ENCODE measurements around the gene COLEC12.

Gene COLEC12

DNA sequence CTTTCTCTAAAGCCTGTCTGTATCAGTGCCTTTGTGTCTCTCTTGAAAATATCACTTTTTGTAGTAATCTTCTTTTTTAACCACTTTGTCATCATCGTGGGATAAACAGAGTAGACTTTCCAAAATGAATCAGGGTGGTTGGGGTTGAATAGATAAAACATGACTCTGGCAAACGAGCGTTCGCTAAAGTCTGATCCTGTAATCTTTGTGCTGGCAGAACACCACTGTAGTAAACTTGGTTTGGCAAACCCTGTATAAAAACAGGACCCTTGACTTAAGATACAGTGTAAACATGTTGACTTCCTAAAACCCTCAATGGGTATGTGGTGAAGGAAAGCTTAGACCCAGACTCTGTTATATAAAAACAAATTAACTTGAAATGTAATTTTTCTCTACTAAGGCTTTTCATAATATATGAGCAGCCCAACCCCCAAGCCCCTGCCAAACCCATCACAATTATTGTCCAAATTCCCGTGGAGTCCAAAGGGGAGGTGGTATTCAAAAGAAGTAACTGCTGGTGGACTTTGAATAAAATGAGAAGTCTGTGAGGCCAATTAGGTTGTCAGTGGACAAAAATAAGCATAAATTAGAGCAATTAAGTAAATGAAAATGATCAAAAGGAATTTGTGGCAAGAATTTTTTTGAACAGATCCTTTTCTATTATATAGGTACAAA lies 52.2 kb downstream of the COLEC12 start:
- no peak overlapping the region for H3K4me2 ChIP-seq (ENCODE audit: low read length, poor library complexity, severe bottlenecking)
- peaks cover 2 to 18% of the 10 kb centered on the region in 2 experiments for H3K36me3 ChIP-seq (ENCODE audit: control insufficient read depth in 1 of 2, insufficient read depth in 2 of 2, low read depth in 1 of 2, low read length in 2 of 2)
- peak overlapping the region; percentile 61 for H3K9ac ChIP-seq (ENCODE audit: low read length)
- H2BK12ac ChIP-seq (ENCODE audit: low read length in 2 of 2), result no peak overlapping the region
- no peak overlapping the region for H3K4me3 ChIP-seq (ENCODE audit: insufficient read depth in 1 of 2, low read depth in 1 of 2, low read length in 2 of 2)
- H4K91ac ChIP-seq (ENCODE audit: low read length), result no peak overlapping the region
- no peak overlapping the region for H3K27ac ChIP-seq (ENCODE audit: low read length, poor library complexity, severe bottlenecking)
- no peak for DNase-seq
- no peak overlapping the region for H3K18ac ChIP-seq (ENCODE audit: low read depth in 1 of 2, low read length in 2 of 2)
- no peak overlapping the region for H2AK5ac ChIP-seq (ENCODE audit: low read length, severe bottlenecking)
- H2BK5ac ChIP-seq (ENCODE audit: low read depth, low read length, poor library complexity, severe bottlenecking), result no peak overlapping the region
- H3K27me3 ChIP-seq (ENCODE audit: control insufficient read depth in 1 of 2, insufficient read depth in 1 of 2, low read length in 2 of 2), result no peaks in the 10 kb centered on the region
- H3K23ac ChIP-seq (ENCODE audit: low read length in 2 of 2), result no peak overlapping the region
- no peak overlapping the region for H2BK120ac ChIP-seq (ENCODE audit: low read depth, low read length)
- peaks cover 3% of the 10 kb centered on the region for H3K4me1 ChIP-seq (ENCODE audit: control insufficient read depth, insufficient read depth, low read depth, low read length)
- H3K9me3 ChIP-seq (ENCODE audit: control insufficient read depth, low read length), result peaks cover 12% of the 10 kb centered on the region
- H2BK15ac ChIP-seq (ENCODE audit: low read depth, poor library complexity, severe bottlenecking), result no peak overlapping the region
- H3K4ac ChIP-seq (ENCODE audit: low read depth in 1 of 2, low read length in 2 of 2), result no peak overlapping the region
- H3K79me1 ChIP-seq (replicated peaks; ENCODE audit: low read length, poor library complexity, severe bottlenecking), result no peaks in the 10 kb centered on the region
- H4K8ac ChIP-seq (ENCODE audit: low read length), result no peak overlapping the region
- no peak overlapping the region for H3K14ac ChIP-seq (ENCODE audit: low read length in 2 of 2)
- WGBS, result 79% methylated on average over 5 of the region's 5 CpGs
- H2AFZ ChIP-seq (ENCODE audit: low read depth, low read length), result no peak overlapping the region

DNA sequence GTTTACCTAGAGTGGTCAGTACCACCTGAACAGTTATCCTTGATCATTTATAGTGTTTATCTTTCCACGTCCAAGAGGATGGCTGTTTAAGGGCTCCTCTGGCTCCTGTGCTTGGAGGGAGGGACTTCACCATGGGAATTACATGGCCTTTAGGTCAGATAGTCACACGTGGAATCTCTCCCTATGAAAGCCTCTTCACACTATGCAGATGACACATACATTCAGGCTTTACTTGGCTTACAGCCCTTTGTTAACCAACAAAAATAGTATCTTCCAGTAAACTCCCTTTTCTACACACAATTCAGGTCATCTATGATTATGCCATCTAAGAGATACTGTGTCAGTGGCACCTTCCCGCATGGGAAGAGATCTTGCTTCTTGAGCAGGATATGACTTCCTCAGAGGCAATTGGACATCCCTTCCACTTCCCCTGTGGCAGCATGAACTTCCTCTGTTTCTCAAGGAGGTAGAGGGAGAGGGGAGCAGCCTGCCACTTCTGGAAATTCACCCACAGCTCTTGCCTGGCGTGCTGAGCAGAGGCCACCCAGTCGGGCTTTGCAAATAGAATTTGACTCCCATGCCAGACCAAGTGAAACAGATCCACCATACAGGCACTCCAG lies 53.5 kb downstream of the COLEC12 start:
- H2BK120ac ChIP-seq (ENCODE audit: low read depth, low read length), result no peak overlapping the region
- no peak overlapping the region for H2BK15ac ChIP-seq (ENCODE audit: low read depth, poor library complexity, severe bottlenecking)
- H2AFZ ChIP-seq (ENCODE audit: low read depth, low read length), result no peak overlapping the region
- no peak overlapping the region for H4K8ac ChIP-seq (ENCODE audit: low read length)
- no peak overlapping the region for H3K4me3 ChIP-seq (ENCODE audit: insufficient read depth in 1 of 2, low read depth in 1 of 2, low read length in 2 of 2)
- peak overlapping the region; percentile 61 for H3K9ac ChIP-seq (ENCODE audit: low read length)
- H3K23ac ChIP-seq (ENCODE audit: low read length in 2 of 2), result no peak overlapping the region
- H3K79me1 ChIP-seq (replicated peaks; ENCODE audit: low read length, poor library complexity, severe bottlenecking), result no peaks in the 10 kb centered on the region
- no peak overlapping the region for H2BK12ac ChIP-seq (ENCODE audit: low read length in 2 of 2)
- H3K9me3 ChIP-seq (ENCODE audit: control insufficient read depth, low read length), result peaks cover 9% of the 10 kb centered on the region
- WGBS, result 79% methylated on average over 5 of the region's 5 CpGs
- H3K14ac ChIP-seq (ENCODE audit: low read length in 2 of 2), result no peak overlapping the region
- no peak overlapping the region for H3K4me2 ChIP-seq (ENCODE audit: low read length, poor library complexity, severe bottlenecking)
- no peak overlapping the region for H2AK5ac ChIP-seq (ENCODE audit: low read length, severe bottlenecking)
- no peak overlapping the region for H3K18ac ChIP-seq (ENCODE audit: low read depth in 1 of 2, low read length in 2 of 2)
- peak; percentile 52 for DNase-seq
- peaks cover 2 to 19% of the 10 kb centered on the region in 2 experiments for H3K36me3 ChIP-seq (ENCODE audit: control insufficient read depth in 1 of 2, insufficient read depth in 2 of 2, low read depth in 1 of 2, low read length in 2 of 2)
- H4K91ac ChIP-seq (ENCODE audit: low read length), result no peak overlapping the region
- no peak overlapping the region for H3K27ac ChIP-seq (ENCODE audit: low read length, poor library complexity, severe bottlenecking)
- H3K27me3 ChIP-seq (ENCODE audit: control insufficient read depth in 1 of 2, insufficient read depth in 1 of 2, low read length in 2 of 2), result no peaks in the 10 kb centered on the region
- no peak overlapping the region for H2BK5ac ChIP-seq (ENCODE audit: low read depth, low read length, poor library complexity, severe bottlenecking)
- peaks cover 3% of the 10 kb centered on the region for H3K4me1 ChIP-seq (ENCODE audit: control insufficient read depth, insufficient read depth, low read depth, low read length)
- H3K4ac ChIP-seq (ENCODE audit: low read depth in 1 of 2, low read length in 2 of 2), result no peak overlapping the region

DNA sequence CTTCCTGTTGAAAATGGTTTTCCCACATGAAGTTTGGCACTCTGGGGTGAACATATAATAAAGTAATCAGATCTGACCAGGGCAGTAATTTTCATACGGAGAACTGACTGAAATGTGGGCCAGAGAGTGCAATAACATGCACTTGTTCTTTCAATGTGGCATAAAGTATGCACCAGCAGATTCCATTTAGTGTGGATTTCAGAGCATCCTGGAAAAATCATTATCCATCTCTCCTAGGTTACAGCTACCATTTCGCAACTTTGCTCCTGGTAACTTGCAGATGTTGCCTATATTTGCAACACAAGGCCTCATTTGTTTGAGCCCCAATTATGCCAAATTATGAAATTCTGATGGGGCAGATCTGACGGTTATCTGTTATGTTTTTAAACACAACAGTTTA lies 55.4 kb downstream of the COLEC12 start:
- no peak overlapping the region for H2AFZ ChIP-seq (ENCODE audit: low read depth, low read length)
- no peak overlapping the region for H3K23ac ChIP-seq (ENCODE audit: low read length in 2 of 2)
- peaks cover 3% of the 10 kb centered on the region for H3K4me1 ChIP-seq (ENCODE audit: control insufficient read depth, insufficient read depth, low read depth, low read length)
- no peaks in the 10 kb centered on the region for H3K27me3 ChIP-seq (ENCODE audit: control insufficient read depth in 1 of 2, insufficient read depth in 1 of 2, low read length in 2 of 2)
- no peak overlapping the region for H2BK15ac ChIP-seq (ENCODE audit: low read depth, poor library complexity, severe bottlenecking)
- peaks cover 2 to 14% of the 10 kb centered on the region in 2 experiments for H3K36me3 ChIP-seq (ENCODE audit: control insufficient read depth in 1 of 2, insufficient read depth in 2 of 2, low read depth in 1 of 2, low read length in 2 of 2)
- H3K9me3 ChIP-seq (ENCODE audit: control insufficient read depth, low read length), result no peaks in the 10 kb centered on the region
- H2BK12ac ChIP-seq (ENCODE audit: low read length in 2 of 2), result no peak overlapping the region
- no peaks in the 10 kb centered on the region for H3K79me1 ChIP-seq (replicated peaks; ENCODE audit: low read length, poor library complexity, severe bottlenecking)
- H3K4ac ChIP-seq (ENCODE audit: low read depth in 1 of 2, low read length in 2 of 2), result no peak overlapping the region
- H2BK120ac ChIP-seq (ENCODE audit: low read depth, low read length), result no peak overlapping the region
- no peak overlapping the region for H2AK5ac ChIP-seq (ENCODE audit: low read length, severe bottlenecking)
- no peak overlapping the region for H3K9ac ChIP-seq (ENCODE audit: low read length)
- no peak overlapping the region for H4K8ac ChIP-seq (ENCODE audit: low read length)
- H3K14ac ChIP-seq (ENCODE audit: low read length in 2 of 2), result no peak overlapping the region
- no peak for DNase-seq
- H3K27ac ChIP-seq (ENCODE audit: low read length, poor library complexity, severe bottlenecking), result no peak overlapping the region
- no peak overlapping the region for H3K4me3 ChIP-seq (ENCODE audit: insufficient read depth in 1 of 2, low read depth in 1 of 2, low read length in 2 of 2)
- no peak overlapping the region for H3K4me2 ChIP-seq (ENCODE audit: low read length, poor library complexity, severe bottlenecking)
- H3K18ac ChIP-seq (ENCODE audit: low read depth in 1 of 2, low read length in 2 of 2), result no peak overlapping the region
- H2BK5ac ChIP-seq (ENCODE audit: low read depth, low read length, poor library complexity, severe bottlenecking), result no peak overlapping the region
- WGBS, result 90% methylated on average over 3 of the region's 3 CpGs
- H4K91ac ChIP-seq (ENCODE audit: low read length), result no peak overlapping the region

DNA sequence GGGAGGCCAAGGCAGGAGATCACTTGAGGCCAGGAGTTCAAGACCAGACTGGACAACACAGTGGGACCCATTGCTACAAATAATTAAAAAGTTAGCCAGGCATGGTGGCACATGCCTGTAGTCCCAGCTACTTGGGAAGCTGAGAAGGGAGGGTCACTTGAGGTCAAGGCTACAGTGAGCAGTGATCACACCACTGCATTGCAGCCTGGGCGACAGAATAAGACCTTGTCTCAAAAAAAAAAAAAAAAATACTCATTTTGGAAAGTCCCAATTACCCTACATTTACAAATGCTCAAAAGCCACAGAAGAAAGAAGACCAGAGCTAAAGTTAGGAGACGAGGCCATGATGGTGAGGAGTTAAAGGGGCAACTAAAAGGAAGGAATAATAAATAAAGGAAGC lies 61.9 kb downstream of the COLEC12 start:
- Histone ChIP-seq H2BK5ac (ENCODE audit: low read depth, low read length, poor library complexity, severe bottlenecking) (no peak overlapping the region), H3K79me1 (replicated peaks; ENCODE audit: low read length, poor library complexity, severe bottlenecking) (no peaks in the 10 kb centered on the region), H2BK120ac (ENCODE audit: low read depth, low read length) (no peak overlapping the region), H4K8ac (ENCODE audit: low read length) (no peak overlapping the region), H3K9ac (ENCODE audit: low read length) (no peak overlapping the region), H4K91ac (ENCODE audit: low read length) (no peak overlapping the region), H3K14ac (ENCODE audit: low read length in 2 of 2) (no peak overlapping the region), H2AFZ (ENCODE audit: low read depth, low read length) (no peak overlapping the region), H3K27ac (ENCODE audit: low read length, poor library complexity, severe bottlenecking) (no peak overlapping the region), H2BK12ac (ENCODE audit: low read length in 2 of 2) (no peak overlapping the region), H3K18ac (ENCODE audit: low read depth in 1 of 2, low read length in 2 of 2) (no peak overlapping the region), H2BK15ac (ENCODE audit: low read depth, poor library complexity, severe bottlenecking) (no peak overlapping the region), H3K4ac (ENCODE audit: low read depth in 1 of 2, low read length in 2 of 2) (no peak overlapping the region), H3K4me3 (ENCODE audit: insufficient read depth in 1 of 2, low read depth in 1 of 2, low read length in 2 of 2) (no peak overlapping the region), H3K27me3 (ENCODE audit: control insufficient read depth in 1 of 2, insufficient read depth in 1 of 2, low read length in 2 of 2) (no peaks in the 10 kb centered on the region), H3K4me1 (ENCODE audit: control insufficient read depth, insufficient read depth, low read depth, low read length) (peaks cover 6% of the 10 kb centered on the region), H3K9me3 (ENCODE audit: control insufficient read depth, low read length) (no peaks in the 10 kb centered on the region), H3K36me3 (ENCODE audit: control insufficient read depth in 1 of 2, insufficient read depth in 2 of 2, low read depth in 1 of 2, low read length in 2 of 2) (peaks cover 0 to 31% of the 10 kb centered on the region in 2 experiments), H2AK5ac (ENCODE audit: low read length, severe bottlenecking) (no peak overlapping the region), H3K23ac (ENCODE audit: low read length in 2 of 2) (no peak overlapping the region), H3K4me2 (ENCODE audit: low read length, poor library complexity, severe bottlenecking) (no peak overlapping the region)
- no peak for DNase-seq
- WGBS, result 83% methylated on average over 1 of the region's 2 CpGs

Data from mesenchymal stem cell (in vitro differentiated cells and primary cell).